ENCODE measurements around the gene FAM53B.

FAM53B gene

GRCh38 chr10:124741922-124742412, 2.2 kb downstream of the FAM53B start:
- no peak for DNase-seq

GRCh38 chr10:124741281-124741921, 2.8 kb downstream of the FAM53B start:
- peak; percentile 81 for DNase-seq

GRCh38 chr10:124740369-124741280, 3.6 kb downstream of the FAM53B start:
- DNase-seq, result no peak

- DNase-seq, result peak; percentile 45
These were observed 4.2 kb downstream of the FAM53B start for GRCh38 chr10:124739986-124740368.

- DNase-seq, result no peak
These were observed 4.9 kb downstream of the FAM53B start for GRCh38 chr10:124739119-124739921.

- DNase-seq, result no peak
These were observed 5.7 kb downstream of the FAM53B start for GRCh38 chr10:124738441-124738840.

- no peak for DNase-seq
These were observed 6.5 kb downstream of the FAM53B start for GRCh38 chr10:124737708-124738107.

- no peak for DNase-seq
These were observed 7.0 kb downstream of the FAM53B start for GRCh38 chr10:124737221-124737620.

- DNase-seq, result no peak
These were observed 7.6 kb downstream of the FAM53B start for GRCh38 chr10:124736491-124737136.

- DNase-seq, result no peak
These were observed 8.5 kb downstream of the FAM53B start for GRCh38 chr10:124735491-124736286.

GRCh38 chr10:124734311-124735166, 9.6 kb downstream of the FAM53B start:
- DNase-seq, result no peak

GRCh38 chr10:124733571-124734245, 10.5 kb downstream of the FAM53B start:
- no peak for DNase-seq

GRCh38 chr10:124732931-124733570, 11.1 kb downstream of the FAM53B start:
- peak; percentile 57 for DNase-seq

- no peak for DNase-seq
These were observed 12.6 kb downstream of the FAM53B start for GRCh38 chr10:124731551-124731950.

GRCh38 chr10:124730790-124731189, 13.4 kb downstream of the FAM53B start:
- DNase-seq, result no peak

GRCh38 chr10:124728830-124729661, 15.1 kb downstream of the FAM53B start:
- no peak for DNase-seq

- no peak for DNase-seq
These were observed 15.9 kb downstream of the FAM53B start for GRCh38 chr10:124728071-124728829.
